Tracheal epithelial cell (primary cell): ENCODE data around the gene SLC2A11. TPM values are rescaled to one million over a fixed set of nuclear protein-coding genes. Genes with fewer than 3 reads are reported as not detected.

ENCODE experiments used
- total RNA-seq: library from RNA; depleted of rRNA; stranded (reverse); fragments of >200 nt; gene quantifications from 2 replicates; pipeline ENCODE4 v1.2.1, GENCODE V29; 2014

The SLC2A11 gene
- 8.3 and 11.1 TPM in 2 replicates for total RNA-seq

GRCh38 chr22:23857606-23858483 is at the start of gene SLC2A11:
SLC2A11 (plus strand) TSS chr22:23857875; CDS start chr22:23858000, 125 bp downstream.

GRCh38 chr22:23838681-23839468 is 18.8 kb upstream of the SLC2A11 start, which contains the start of gene DERL3:
DERL3 (minus strand) TSS chr22:23839006; CDS start chr22:23838987, 19 bp downstream.

GRCh38 chr22:23893945-23894709 is 36.5 kb downstream of the SLC2A11 start, which contains the start of gene MIF:
MIF (plus strand) TSS chr22:23894383; CDS start chr22:23894475, 92 bp downstream.

Other genes starting within 250 kb of the SLC2A11 start
- not detected in 2 replicates for gene DRICH1, start 225.6 kb upstream of the SLC2A11 start, total RNA-seq
- under 0.01 TPM in 1 of 2 replicates, not detected in the other for gene RGL4, start 166.9 kb upstream of the SLC2A11 start, total RNA-seq
- 0.85 and 1.9 TPM in 2 replicates for gene ZNF70, start 106.8 kb upstream of the SLC2A11 start, total RNA-seq
- 1.2 TPM in 1 of 2 replicates, not detected in the other for gene VPREB3, start 103.5 kb upstream of the SLC2A11 start, total RNA-seq
- gene C22orf15, start 94.9 kb upstream of the SLC2A11 start, total RNA-seq: not detected in 2 replicates
- gene CHCHD10, start 89.9 kb upstream of the SLC2A11 start, total RNA-seq: 8.1 and 9.2 TPM in 2 replicates
- gene MMP11, start 85.0 kb upstream of the SLC2A11 start, total RNA-seq: 3.4 TPM in 2 replicates
- gene SMARCB1, start 70.9 kb upstream of the SLC2A11 start, total RNA-seq: 23.1 and 26.2 TPM in 2 replicates
- 1.2 TPM in 1 of 2 replicates, not detected in the other for gene DERL3, start 18.9 kb upstream of the SLC2A11 start, total RNA-seq
- gene MIF, start 36.5 kb downstream of the SLC2A11 start, total RNA-seq: 383 and 403 TPM in 2 replicates
- 1.9 and 3.0 TPM in 2 replicates for gene GSTT2B, start 103.3 kb downstream of the SLC2A11 start, total RNA-seq
- 0.43 TPM in 1 of 2 replicates, not detected in the other for gene DDTL, start 109.0 kb downstream of the SLC2A11 start, total RNA-seq
- gene DDT, start 116.6 kb downstream of the SLC2A11 start, total RNA-seq: 98.9 and 118 TPM in 2 replicates
- gene GSTT2, start 122.3 kb downstream of the SLC2A11 start, total RNA-seq: not detected in 2 replicates
- not detected in 2 replicates for gene GSTT4, start 147.6 kb downstream of the SLC2A11 start, total RNA-seq
- gene CABIN1, start 153.4 kb downstream of the SLC2A11 start, total RNA-seq: 17.6 and 22.2 TPM in 2 replicates